HUES6 (cell line): ENCODE results near the gene FOXP1.

ENCODE experiments used
- H3K27ac ChIP-seq: 2 replicates; pipeline ENCODE4 v1.7.0; 2013; ENCODE audit warnings: low read depth, mild to moderate bottlenecking, low read length, inconsistent platforms
- H3K27me3 ChIP-seq: 2 replicates; pipeline ENCODE4 v1.6.1; 2013; ENCODE audit warnings: low read length; ENCODE audit not compliant: control insufficient read depth, insufficient read depth
- H3K36me3 ChIP-seq: 2 replicates; pipeline ENCODE4 v1.6.1; 2013; ENCODE audit warnings: low read length; ENCODE audit not compliant: control insufficient read depth, insufficient read depth
- H3K4me1 ChIP-seq: 2 replicates; pipeline ENCODE4 v1.6.1; 2013; ENCODE audit warnings: low read length; ENCODE audit not compliant: control insufficient read depth, insufficient read depth
- H3K4me3 ChIP-seq: 2 replicates; pipeline ENCODE4 v1.5.1; 2013; ENCODE audit warnings: low read depth, low read length
- H3K9ac ChIP-seq: one replicate; pipeline ENCODE4 v1.6.1; 2013; ENCODE audit warnings: mild to moderate bottlenecking, low read length
- H3K9me3 ChIP-seq: 2 replicates; pipeline ENCODE4 v1.6.1; 2013; ENCODE audit warnings: low read depth, low read length; ENCODE audit not compliant: control insufficient read depth, insufficient read depth

Gene FOXP1

DNA sequence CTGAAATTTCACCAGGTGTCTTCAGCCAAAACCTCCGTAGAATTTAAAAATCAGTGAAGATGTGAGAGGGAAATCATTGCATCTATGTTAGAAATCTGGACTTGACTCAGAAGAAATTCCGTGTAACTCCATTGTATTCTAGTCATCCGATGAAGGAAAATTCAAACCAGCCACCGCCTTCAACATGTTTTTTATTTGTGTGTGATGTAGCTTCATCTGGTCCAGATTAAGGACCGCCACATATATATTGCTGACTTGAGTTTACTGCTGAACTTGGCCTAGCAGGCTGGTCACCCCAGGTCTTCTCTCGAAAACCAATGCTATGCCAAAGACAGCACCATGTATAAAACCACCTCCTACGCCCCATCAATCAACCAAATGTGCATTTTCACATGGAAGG lies 120.9 kb downstream of the FOXP1 start:
- H3K27me3 ChIP-seq, result no peaks in the 10 kb centered on the region
- no peaks in the 10 kb centered on the region for H3K36me3 ChIP-seq
- H3K9me3 ChIP-seq, result no peaks in the 10 kb centered on the region
- H3K4me1 ChIP-seq, result peaks cover 16% of the 10 kb centered on the region
- no peak overlapping the region for H3K4me3 ChIP-seq
- H3K27ac ChIP-seq, result no peak overlapping the region
- H3K9ac ChIP-seq, result no peak overlapping the region

DNA sequence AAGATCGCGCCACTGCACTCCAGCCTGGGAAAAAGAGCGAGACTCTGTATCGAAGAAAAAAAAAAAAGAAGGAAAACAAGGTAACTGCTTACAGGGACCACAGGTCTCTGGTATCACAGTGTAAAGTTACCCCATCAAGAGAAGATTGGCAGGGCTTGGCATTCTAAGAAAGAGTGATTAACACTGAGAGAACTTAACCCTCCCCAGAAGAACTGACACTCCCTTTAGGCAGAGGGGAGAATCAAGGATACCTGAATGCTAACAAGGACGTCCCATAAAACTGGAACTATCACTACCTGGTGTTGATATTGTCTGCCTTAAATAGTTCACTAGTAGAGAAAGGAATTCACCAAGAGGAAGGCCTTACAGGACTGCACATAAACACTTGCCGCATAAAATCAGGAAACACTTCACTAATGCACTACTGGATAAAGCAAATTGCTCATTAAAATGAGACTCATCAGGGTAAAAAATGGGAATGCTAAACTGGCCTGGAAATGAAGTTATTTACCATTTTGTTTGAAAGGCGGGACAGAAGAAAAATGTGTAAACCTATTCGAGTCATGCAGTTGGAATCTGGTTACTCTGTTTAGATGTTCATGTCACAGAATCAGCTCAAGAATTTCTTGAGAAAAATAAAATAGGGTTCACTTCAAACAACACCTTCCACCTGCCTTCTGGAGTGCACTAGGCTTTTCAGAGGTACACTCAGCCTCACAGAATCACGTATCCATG lies 121.6 kb downstream of the FOXP1 start:
- H3K9ac ChIP-seq, result no peak overlapping the region
- no peak overlapping the region for H3K27ac ChIP-seq
- no peaks in the 10 kb centered on the region for H3K27me3 ChIP-seq
- no peaks in the 10 kb centered on the region for H3K36me3 ChIP-seq
- no peak overlapping the region for H3K4me3 ChIP-seq
- peaks cover 9% of the 10 kb centered on the region; the same call in 1 of the 2 replicates for H3K4me1 ChIP-seq
- H3K9me3 ChIP-seq, result no peaks in the 10 kb centered on the region

DNA sequence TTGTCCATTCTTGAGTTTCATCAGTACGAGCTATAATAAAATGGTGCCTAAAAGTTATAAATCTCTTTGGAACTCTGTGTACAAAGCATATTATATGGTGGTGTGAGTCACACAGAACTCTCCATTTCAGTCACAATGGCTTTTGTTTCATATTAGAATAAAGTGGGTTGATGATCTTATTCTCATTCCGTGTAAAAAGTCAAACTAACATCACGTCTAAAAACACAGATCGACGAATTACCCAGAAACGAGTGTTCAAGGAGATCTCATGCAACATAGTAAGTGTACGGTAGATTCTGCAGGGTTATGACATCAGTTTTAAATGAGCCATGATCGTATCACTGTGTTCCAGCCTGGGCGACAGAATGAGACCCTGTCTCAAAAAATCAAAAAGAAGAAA lies 122.4 kb downstream of the FOXP1 start:
- Histone ChIP-seq H3K9ac (no peak overlapping the region), H3K36me3 (no peaks in the 10 kb centered on the region), H3K4me3 (no peak overlapping the region), H3K4me1 (0 out of 2 replicates have a peak, but pooled peaks cover 3% of the 10 kb centered on the region), H3K9me3 (no peaks in the 10 kb centered on the region), H3K27me3 (no peaks in the 10 kb centered on the region), H3K27ac (no peak overlapping the region)

DNA sequence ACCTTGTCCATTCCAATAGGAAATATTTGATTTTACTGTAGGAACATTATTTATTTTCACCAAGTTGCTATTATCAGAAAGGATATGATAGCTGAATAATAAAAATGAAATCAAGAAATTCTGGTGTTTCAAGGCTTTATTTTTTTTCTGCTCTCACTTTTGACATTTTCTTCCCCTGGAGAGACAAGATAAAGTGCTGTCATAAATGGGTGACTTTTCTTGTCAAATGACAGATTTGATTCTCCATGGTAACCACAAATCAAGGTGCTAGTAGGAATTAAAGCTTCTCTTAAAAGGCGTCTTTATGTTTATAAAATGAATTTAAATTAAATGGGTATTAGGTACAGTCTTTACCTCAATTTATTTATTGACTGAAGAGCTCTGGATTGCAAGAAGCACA lies 124.6 kb downstream of the FOXP1 start:
- Histone ChIP-seq H3K4me3 (no peak overlapping the region), H3K27me3 (no peaks in the 10 kb centered on the region), H3K4me1 (0 out of 2 replicates have a peak, but pooled peaks cover 4% of the 10 kb centered on the region), H3K27ac (no peak overlapping the region), H3K9ac (no peak overlapping the region), H3K9me3 (no peaks in the 10 kb centered on the region), H3K36me3 (no peaks in the 10 kb centered on the region)

DNA sequence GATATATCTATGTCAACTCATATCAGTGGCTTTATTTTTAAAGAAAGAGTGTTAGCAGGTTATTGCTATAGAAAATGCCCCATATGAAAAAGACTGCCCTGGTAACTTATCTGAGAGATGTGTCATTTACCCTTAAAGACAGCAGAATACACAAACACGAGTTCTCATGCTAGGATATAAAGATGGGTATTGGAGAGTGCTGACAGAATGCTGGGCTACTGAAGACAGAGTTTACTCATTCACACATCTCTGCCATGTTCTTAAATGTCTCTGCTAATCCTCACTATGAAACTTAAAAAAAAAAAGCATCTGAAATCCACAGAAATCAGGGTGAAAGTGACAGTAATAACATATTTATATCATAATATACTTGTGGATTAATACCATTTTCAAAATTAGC lies 126.7 kb downstream of the FOXP1 start:
- Histone ChIP-seq H3K9ac (no peak overlapping the region), H3K9me3 (no peaks in the 10 kb centered on the region), H3K4me3 (no peak overlapping the region), H3K27ac (no peak overlapping the region), H3K27me3 (no peaks in the 10 kb centered on the region), H3K36me3 (no peaks in the 10 kb centered on the region), H3K4me1 (0 out of 2 replicates have a peak, but pooled peaks cover 4% of the 10 kb centered on the region)

DNA sequence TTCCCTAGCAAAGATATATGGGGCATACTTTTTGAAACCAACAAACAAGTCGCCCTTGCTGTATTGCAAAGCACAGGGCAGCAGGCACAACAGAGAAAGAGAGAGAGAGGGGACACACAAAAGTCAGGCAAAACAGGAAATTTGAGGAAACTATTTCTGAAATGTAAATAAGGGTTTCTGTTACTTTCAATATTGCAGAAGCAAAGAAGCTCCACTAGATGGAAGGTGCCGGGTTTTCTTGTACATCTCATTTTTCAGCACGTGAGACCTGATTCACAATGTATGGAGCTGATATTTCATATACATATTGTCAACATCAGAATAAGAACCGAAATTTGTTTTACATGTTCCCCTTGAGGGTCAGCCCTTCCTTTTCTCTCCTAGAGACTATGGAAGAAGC lies 127.4 kb downstream of the FOXP1 start:
- no peak overlapping the region for H3K27ac ChIP-seq
- H3K4me1 ChIP-seq, result 0 out of 2 replicates have a peak, but pooled peaks cover 4% of the 10 kb centered on the region
- no peaks in the 10 kb centered on the region for H3K36me3 ChIP-seq
- no peaks in the 10 kb centered on the region for H3K9me3 ChIP-seq
- H3K9ac ChIP-seq, result no peak overlapping the region
- H3K27me3 ChIP-seq, result no peaks in the 10 kb centered on the region
- H3K4me3 ChIP-seq, result no peak overlapping the region

DNA sequence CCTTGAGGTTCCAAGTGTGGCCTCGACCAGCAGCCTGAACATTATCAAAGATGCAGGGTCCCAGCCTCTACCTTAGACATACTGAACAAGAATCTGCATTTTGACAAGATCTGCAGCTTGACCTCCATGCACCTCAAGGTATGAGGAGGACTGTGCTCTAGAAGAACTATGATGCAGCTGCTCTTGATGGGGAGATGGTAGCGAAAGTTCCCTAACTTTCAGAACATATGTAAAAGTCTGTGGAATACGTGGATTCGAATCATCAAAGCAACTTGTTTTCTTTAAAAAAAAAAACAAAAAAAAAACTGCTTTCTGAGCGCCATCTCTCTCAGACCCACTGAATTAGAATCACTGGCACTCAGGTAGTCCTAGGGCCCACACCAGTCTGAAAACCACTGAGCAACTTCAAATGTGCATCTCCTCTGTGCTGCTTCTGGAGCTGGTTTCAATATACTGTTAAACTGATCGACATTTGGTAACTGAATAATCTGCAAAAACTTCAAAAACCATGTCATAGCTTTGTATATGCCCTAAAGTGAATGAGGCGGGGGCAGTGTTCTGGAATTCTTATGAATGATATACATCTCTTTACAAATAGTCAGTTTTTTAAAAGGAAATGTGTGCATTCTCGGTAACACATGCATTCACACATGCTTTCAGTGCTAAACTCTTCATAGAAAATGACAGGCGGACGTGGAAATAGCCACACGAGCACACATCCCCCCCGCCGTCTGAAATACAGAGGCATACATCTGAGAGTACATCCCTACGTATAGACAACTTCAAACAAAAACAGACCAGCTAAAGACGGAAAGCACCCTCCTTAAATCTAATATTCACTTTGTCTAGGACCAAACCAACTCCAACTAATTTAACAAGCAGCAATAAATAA lies 128.8 kb downstream of the FOXP1 start:
- H3K27me3 ChIP-seq, result no peaks in the 10 kb centered on the region
- H3K27ac ChIP-seq, result no peak overlapping the region
- no peak overlapping the region for H3K9ac ChIP-seq
- no peaks in the 10 kb centered on the region for H3K36me3 ChIP-seq
- peaks cover 7% of the 10 kb centered on the region; the same call in 1 of the 2 replicates for H3K4me1 ChIP-seq
- H3K4me3 ChIP-seq, result no peak overlapping the region
- no peaks in the 10 kb centered on the region for H3K9me3 ChIP-seq

DNA sequence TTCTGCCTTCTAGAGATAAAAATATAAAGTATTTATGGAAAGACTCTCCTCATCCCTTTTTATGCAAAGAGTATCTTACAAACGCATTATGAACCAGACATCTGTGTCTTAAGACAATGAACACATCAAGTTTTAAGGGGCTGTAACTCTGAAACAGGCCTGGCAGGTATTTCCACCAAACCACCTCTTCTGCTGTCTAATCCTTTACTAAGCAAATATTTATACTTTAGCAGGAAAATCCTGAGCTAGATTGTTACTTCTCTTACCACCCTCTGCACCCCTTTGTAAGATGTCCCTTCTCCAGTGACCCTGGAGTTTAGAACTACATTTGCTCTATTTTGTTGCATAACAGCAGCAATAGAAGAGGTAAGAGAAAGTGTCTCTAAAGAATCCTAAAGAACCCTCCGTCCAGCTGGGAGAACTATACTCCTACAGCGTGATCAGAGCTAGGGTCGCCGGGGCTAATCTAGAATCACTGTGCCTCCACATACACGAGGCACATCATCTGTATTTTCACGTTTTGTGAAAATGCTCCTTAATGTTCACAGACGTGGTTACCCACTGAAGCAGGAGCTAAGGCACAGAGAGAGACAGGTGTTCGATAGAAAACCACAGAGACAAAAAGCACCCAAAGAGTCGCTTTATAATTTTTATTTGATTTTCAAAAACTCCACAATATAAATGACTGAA lies 129.6 kb downstream of the FOXP1 start:
- H3K4me1 ChIP-seq, result peaks cover 7% of the 10 kb centered on the region; the same call in 1 of the 2 replicates
- H3K36me3 ChIP-seq, result no peaks in the 10 kb centered on the region
- H3K27me3 ChIP-seq, result no peaks in the 10 kb centered on the region
- H3K9me3 ChIP-seq, result no peaks in the 10 kb centered on the region
- no peak overlapping the region for H3K4me3 ChIP-seq
- no peak overlapping the region for H3K9ac ChIP-seq
- no peak overlapping the region for H3K27ac ChIP-seq

DNA sequence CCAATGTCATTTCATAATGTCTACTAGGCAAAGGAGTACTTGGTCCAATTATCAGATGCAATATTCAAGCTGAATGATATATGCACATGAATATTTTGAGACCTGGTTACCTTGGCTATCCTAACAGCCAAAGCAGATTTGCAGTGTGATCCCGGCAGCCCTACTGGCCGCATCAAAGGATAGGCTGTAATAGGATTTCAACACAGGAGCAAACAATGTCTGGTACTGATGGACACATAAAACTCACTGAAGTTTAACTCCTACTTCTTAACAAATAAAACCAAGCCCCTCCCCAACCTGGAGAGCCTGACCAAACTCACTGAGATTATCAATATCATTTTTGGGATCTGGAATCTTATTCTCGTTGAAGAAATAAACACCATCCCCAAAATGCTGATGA lies 130.2 kb downstream of the FOXP1 start:
- H3K4me3 ChIP-seq, result no peak overlapping the region
- H3K9ac ChIP-seq, result no peak overlapping the region
- no peaks in the 10 kb centered on the region for H3K9me3 ChIP-seq
- H3K4me1 ChIP-seq, result peaks cover 7% of the 10 kb centered on the region; the same call in 1 of the 2 replicates
- no peak overlapping the region for H3K27ac ChIP-seq
- no peaks in the 10 kb centered on the region for H3K27me3 ChIP-seq
- H3K36me3 ChIP-seq, result no peaks in the 10 kb centered on the region

DNA sequence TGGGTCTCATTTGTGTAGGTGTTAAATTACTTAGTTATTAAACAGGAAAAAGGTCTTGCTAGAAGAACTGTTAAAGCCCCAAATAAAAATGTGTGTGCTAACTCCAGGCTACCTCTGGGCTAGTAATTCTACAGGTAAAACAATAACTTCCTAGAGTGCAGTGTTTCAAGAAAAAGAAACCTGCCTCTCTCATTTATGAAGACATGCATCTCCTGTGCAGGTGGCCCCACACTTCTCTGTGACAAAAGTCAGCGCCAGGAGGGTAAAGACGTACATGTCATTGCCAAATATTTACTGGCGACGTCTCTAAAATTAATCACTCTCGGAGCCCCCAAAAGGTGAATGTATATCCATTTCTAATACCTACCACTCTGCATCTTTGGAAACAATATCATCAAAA lies 131.7 kb downstream of the FOXP1 start:
- peaks cover 7% of the 10 kb centered on the region; the same call in 1 of the 2 replicates for H3K4me1 ChIP-seq
- H3K27ac ChIP-seq, result no peak overlapping the region

More for the DNA sequence above, 131.7 kb downstream of the FOXP1 start:
- Histone ChIP-seq H3K36me3 (no peaks in the 10 kb centered on the region), H3K27me3 (no peaks in the 10 kb centered on the region), H3K9ac (no peak overlapping the region), H3K9me3 (no peaks in the 10 kb centered on the region), H3K4me3 (no peak overlapping the region)
